LNCaP clone FGC (cell line): ENCODE data around the gene DAPK3.
A peak's percentile ranks its signal among the peaks of the same experiment; 100 is the strongest.

Source experiments
- DNase-seq: peaks from one replicate; pipeline ENCODE4 v3.0.0-alpha.2; 2011; ENCODE audit warnings: low read depth
- H3K4me3 ChIP-seq: 2 replicates; pipeline ENCODE4 v1.5.1; 2011; ENCODE audit warnings: mild to moderate bottlenecking, low read depth, low read length, control low read depth
- CTCF ChIP-seq: IDR thresholded peaks from 2 replicates; pipeline ENCODE4 v1.5.1; 2012; ENCODE audit warnings: mild to moderate bottlenecking; ENCODE audit not compliant: control insufficient read depth, insufficient read depth; ENCODE audit errors: extremely low read depth

DAPK3 gene

GRCh38 chr19:3990815-3991117 is 19.9 kb upstream of the DAPK3 start:
- no peak overlapping the region for H3K4me3 ChIP-seq
- no peak for TF ChIP-seq CTCF
- no peak for DNase-seq

GRCh38 chr19:3987619-3988371 is 16.9 kb upstream of the DAPK3 start:
- no peak for DNase-seq
- peak overlapping the region; percentile 82 for H3K4me3 ChIP-seq
- peak; percentile 74 for TF ChIP-seq CTCF

GRCh38 chr19:3986260-3987041 is 15.6 kb upstream of the DAPK3 start:
- peak overlapping the region; percentile 82 for H3K4me3 ChIP-seq
- peak; percentile 72 for TF ChIP-seq CTCF
- DNase-seq: peak; percentile 79

GRCh38 chr19:3985643-3986259 is 14.9 kb upstream of the DAPK3 start:
- no peak for DNase-seq
- H3K4me3 ChIP-seq: peak overlapping the region; percentile 82
- no peak for TF ChIP-seq CTCF

- TF ChIP-seq CTCF: no peak
These were observed 14.2 kb upstream of the DAPK3 start, which contains the start of gene EEF2 for GRCh38 chr19:3984908-3985642. Gene EEF2, minus strand, starts transcription at chr19:3985463. Its CDS starts 83 bp downstream, at chr19:3985380.

GRCh38 chr19:3984584-3984907 is 13.6 kb upstream of the DAPK3 start:
- TF ChIP-seq CTCF: no peak
- peak overlapping the region; percentile 82 for H3K4me3 ChIP-seq
- no peak for DNase-seq

More at GRCh38 chr19:3984908-3985642, 14.2 kb upstream of the DAPK3 start, which contains the start of gene EEF2:
- no peak for DNase-seq
- peak within 1 kb of the TSS; percentile 82 for H3K4me3 ChIP-seq
